ENCODE results near the gene DECR2.
A peak's percentile ranks its signal among the peaks of the same experiment; 100 is the strongest.

DECR2 gene, protein sequence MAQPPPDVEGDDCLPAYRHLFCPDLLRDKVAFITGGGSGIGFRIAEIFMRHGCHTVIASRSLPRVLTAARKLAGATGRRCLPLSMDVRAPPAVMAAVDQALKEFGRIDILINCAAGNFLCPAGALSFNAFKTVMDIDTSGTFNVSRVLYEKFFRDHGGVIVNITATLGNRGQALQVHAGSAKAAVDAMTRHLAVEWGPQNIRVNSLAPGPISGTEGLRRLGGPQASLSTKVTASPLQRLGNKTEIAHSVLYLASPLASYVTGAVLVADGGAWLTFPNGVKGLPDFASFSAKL

GRCh38 chr16:401468-402348 lies at the start of gene DECR2:
TSS of gene DECR2 (plus strand) at chr16:401885. CDS start at chr16:401964, 79 bp downstream.
- no peak for TF ChIP-seq EZH2 (IDR thresholded peaks at IDR 0.05; ENCODE audit: borderline replicate concordance, low read depth, low read length, severe bottlenecking)
- TF ChIP-seq, protein P1, sequence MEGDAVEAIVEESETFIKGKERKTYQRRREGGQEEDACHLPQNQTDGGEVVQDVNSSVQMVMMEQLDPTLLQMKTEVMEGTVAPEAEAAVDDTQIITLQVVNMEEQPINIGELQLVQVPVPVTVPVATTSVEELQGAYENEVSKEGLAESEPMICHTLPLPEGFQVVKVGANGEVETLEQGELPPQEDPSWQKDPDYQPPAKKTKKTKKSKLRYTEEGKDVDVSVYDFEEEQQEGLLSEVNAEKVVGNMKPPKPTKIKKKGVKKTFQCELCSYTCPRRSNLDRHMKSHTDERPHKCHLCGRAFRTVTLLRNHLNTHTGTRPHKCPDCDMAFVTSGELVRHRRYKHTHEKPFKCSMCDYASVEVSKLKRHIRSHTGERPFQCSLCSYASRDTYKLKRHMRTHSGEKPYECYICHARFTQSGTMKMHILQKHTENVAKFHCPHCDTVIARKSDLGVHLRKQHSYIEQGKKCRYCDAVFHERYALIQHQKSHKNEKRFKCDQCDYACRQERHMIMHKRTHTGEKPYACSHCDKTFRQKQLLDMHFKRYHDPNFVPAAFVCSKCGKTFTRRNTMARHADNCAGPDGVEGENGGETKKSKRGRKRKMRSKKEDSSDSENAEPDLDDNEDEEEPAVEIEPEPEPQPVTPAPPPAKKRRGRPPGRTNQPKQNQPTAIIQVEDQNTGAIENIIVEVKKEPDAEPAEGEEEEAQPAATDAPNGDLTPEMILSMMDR (IDR thresholded peaks at IDR 0.05; ENCODE audit: borderline replicate concordance, extremely low read depth, low read length, poor library complexity, severe bottlenecking) = peak; percentile 61

DNA sequence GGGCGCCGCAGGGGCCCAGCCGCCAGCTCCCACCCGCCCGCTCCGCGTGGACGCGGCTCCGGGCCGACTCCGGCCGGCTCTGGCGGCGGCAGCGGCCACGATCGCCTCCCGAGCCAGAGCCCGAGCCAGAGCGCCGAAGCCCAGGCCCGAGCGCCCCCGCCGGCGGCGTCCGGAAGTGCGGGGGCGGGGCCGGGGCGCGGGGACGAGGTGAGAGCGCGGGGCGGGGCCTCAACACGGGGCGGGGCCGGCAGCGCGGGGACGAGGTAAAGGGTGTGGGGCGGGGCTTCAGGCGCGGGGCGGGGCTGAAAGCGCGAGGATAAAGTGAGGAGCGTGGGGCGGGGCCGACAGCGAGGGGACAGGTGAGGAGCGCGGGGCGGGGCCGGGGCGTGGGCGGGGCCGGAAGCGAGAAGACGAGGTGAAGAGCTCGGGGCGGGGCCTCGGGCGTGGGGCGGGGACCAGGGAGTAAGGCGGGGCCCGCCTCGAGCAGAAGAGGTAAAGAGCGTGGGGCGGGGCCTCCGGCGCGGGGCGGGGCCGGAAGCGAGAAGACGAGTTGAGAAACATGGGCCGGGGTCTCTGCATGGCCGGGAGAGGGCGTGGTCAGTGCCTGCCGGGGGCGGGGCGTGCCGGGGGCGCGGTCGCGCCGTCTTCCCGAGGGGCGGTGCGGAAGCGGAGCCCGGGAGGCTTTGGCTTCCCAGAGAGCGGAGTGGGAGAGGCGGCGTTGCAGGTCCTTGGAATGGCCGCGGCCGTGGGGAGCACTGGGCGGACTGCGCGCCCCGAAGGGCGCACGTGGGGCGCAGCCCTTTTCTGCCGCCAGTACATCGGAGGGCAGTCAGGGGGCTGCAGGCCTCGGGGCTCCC lies 48.9 kb upstream of the DECR2 start, which contains the start of gene AXIN1:
TSS of gene AXIN1 (minus strand) at position 177 of the 857 bp plus-strand sequence. CDS start 5,698 bp downstream, outside the sequence.
- Histone ChIP-seq H3K27me3 (ENCODE audit: insufficient read depth, low read length, poor library complexity) (no peaks in the 10 kb centered on the region), H3K9me3 (ENCODE audit: insufficient read depth, low read length, severe bottlenecking) (no peaks in the 10 kb centered on the region), H3K79me2 (ENCODE audit: insufficient read depth, low read length) (peaks cover 39% of the 10 kb centered on the region), H3K4me1 (ENCODE audit: insufficient read depth, low read length) (peaks cover 23% of the 10 kb centered on the region), H3K27ac (ENCODE audit: low read length) (peak within 1 kb of the TSS; percentile 39; the same call in 1 of the 2 replicates), H2AFZ (ENCODE audit: low read depth, low read length) (peak within 1 kb of the TSS; percentile 15; the same call in 1 of the 2 replicates), H3K4me2 (ENCODE audit: insufficient read depth, low read length) (peak within 1 kb of the TSS; percentile 83), H4K20me1 (ENCODE audit: insufficient read depth, low read length) (peaks cover 40% of the 10 kb centered on the region), H3K9ac (ENCODE audit: low read depth, low read length) (peak within 1 kb of the TSS; percentile 90), H3K36me3 (ENCODE audit: insufficient read depth, low read length) (peaks cover 15% of the 10 kb centered on the region), H3K4me3 (ENCODE audit: low read depth in 1 of 2, low read length in 2 of 2) (peak within 1 kb of the TSS; percentile 67 to 77; a peak in 3 of 4 replicates)
- peak; percentile 96 for DNase-seq
- TF ChIP-seq, protein P1 (IDR thresholded peaks at IDR 0.05; ENCODE audit: borderline replicate concordance, extremely low read depth, low read length, poor library complexity, severe bottlenecking) = peak; percentile 57
- no peak for TF ChIP-seq EZH2 (IDR thresholded peaks at IDR 0.05; ENCODE audit: borderline replicate concordance, low read depth, low read length, severe bottlenecking)
- ATAC-seq (ENCODE audit: insufficient read depth, low read depth) = peak; percentile 74

More at GRCh38 chr16:401468-402348, at the start of gene DECR2:
- H2AFZ ChIP-seq (ENCODE audit: low read depth, low read length) = peak within 1 kb of the TSS; percentile 94
- peak within 1 kb of the TSS; percentile 87 for H3K27ac ChIP-seq (ENCODE audit: low read length)
- H3K9ac ChIP-seq (ENCODE audit: low read depth, low read length) = peak within 1 kb of the TSS; percentile 86
- peaks cover 25% of the 10 kb centered on the region for H4K20me1 ChIP-seq (ENCODE audit: insufficient read depth, low read length)
- DNase-seq (peak; percentile 97), ATAC-seq (ENCODE audit: insufficient read depth, low read depth) (peak; percentile 81)
- H3K4me2 ChIP-seq (ENCODE audit: insufficient read depth, low read length) = peak within 1 kb of the TSS; percentile 80
- H3K4me3 ChIP-seq (ENCODE audit: low read depth in 1 of 2, low read length in 2 of 2) = peak within 1 kb of the TSS; percentile 87 to 91; a peak in 3 of 4 replicates
- H3K4me1 ChIP-seq (ENCODE audit: insufficient read depth, low read length) = peaks cover 47% of the 10 kb centered on the region
- H3K9me3 ChIP-seq (ENCODE audit: insufficient read depth, low read length, severe bottlenecking) = no peaks in the 10 kb centered on the region
- peaks cover 30% of the 10 kb centered on the region for H3K36me3 ChIP-seq (ENCODE audit: insufficient read depth, low read length)
- H3K27me3 ChIP-seq (ENCODE audit: insufficient read depth, low read length, poor library complexity) = no peaks in the 10 kb centered on the region
- H3K79me2 ChIP-seq (ENCODE audit: insufficient read depth, low read length) = peaks cover 45% of the 10 kb centered on the region

GRCh38 chr16:353404-354290 lies 48.0 kb upstream of the DECR2 start:
- no peak for DNase-seq
- no peaks in the 10 kb centered on the region for H3K9me3 ChIP-seq (ENCODE audit: insufficient read depth, low read length, severe bottlenecking)
- H3K36me3 ChIP-seq (ENCODE audit: insufficient read depth, low read length) = peaks cover 15% of the 10 kb centered on the region
- H3K27ac ChIP-seq (ENCODE audit: low read length) = no peak overlapping the region
- H3K4me1 ChIP-seq (ENCODE audit: insufficient read depth, low read length) = peaks cover 23% of the 10 kb centered on the region
- no peak overlapping the region for H3K9ac ChIP-seq (ENCODE audit: low read depth, low read length)
- no peak overlapping the region for H2AFZ ChIP-seq (ENCODE audit: low read depth, low read length)
- TF ChIP-seq, protein P1 (IDR thresholded peaks at IDR 0.05; ENCODE audit: borderline replicate concordance, extremely low read depth, low read length, poor library complexity, severe bottlenecking) = no peak
- no peak for TF ChIP-seq EZH2 (IDR thresholded peaks at IDR 0.05; ENCODE audit: borderline replicate concordance, low read depth, low read length, severe bottlenecking)
- H3K27me3 ChIP-seq (ENCODE audit: insufficient read depth, low read length, poor library complexity) = no peaks in the 10 kb centered on the region
- H4K20me1 ChIP-seq (ENCODE audit: insufficient read depth, low read length) = peaks cover 32% of the 10 kb centered on the region
- H3K4me2 ChIP-seq (ENCODE audit: insufficient read depth, low read length) = peak overlapping the region; percentile 28; the same call in 1 of the 2 replicates
- H3K79me2 ChIP-seq (ENCODE audit: insufficient read depth, low read length) = peaks cover 31% of the 10 kb centered on the region
- no peak overlapping the region for H3K4me3 ChIP-seq (ENCODE audit: low read depth in 1 of 2, low read length in 2 of 2)
- no peak for ATAC-seq (ENCODE audit: insufficient read depth, low read depth)
